ENCODE data around the gene ERVW-1.
"Not testable (repeated sequence)": the region's sequence is repeated elsewhere in the genome, so short reads cannot be mapped to it uniquely, and the experiment has no call there.

Gene ERVW-1, protein sequence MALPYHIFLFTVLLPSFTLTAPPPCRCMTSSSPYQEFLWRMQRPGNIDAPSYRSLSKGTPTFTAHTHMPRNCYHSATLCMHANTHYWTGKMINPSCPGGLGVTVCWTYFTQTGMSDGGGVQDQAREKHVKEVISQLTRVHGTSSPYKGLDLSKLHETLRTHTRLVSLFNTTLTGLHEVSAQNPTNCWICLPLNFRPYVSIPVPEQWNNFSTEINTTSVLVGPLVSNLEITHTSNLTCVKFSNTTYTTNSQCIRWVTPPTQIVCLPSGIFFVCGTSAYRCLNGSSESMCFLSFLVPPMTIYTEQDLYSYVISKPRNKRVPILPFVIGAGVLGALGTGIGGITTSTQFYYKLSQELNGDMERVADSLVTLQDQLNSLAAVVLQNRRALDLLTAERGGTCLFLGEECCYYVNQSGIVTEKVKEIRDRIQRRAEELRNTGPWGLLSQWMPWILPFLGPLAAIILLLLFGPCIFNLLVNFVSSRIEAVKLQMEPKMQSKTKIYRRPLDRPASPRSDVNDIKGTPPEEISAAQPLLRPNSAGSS

DNA sequence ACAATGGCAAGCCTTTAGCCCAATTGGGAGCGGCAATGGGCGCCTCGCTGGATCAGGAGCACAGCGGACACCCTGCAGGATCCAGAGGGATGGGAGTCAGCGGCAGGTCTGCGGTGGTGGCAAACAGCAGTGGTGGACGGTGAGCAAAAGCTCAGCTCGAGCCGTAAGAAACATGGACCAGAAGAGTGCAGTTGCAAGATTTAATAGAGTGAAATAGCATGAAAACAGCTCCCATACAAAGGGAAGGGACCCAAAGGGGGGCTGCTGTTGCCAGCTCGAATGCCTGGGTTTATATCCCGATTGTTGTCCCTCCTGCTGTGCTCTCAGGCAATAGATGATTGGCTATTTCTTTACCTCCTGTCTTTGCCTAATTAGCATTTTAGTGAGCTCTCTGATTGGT, at the start of gene ERVW-1:
ERVW-1 (minus strand) TSS at position 266 of the 400 bp plus-strand sequence. CDS start 7,565 bp downstream, outside the sequence.
- not testable (repeated sequence) for DNase-seq (ENCODE audit: low read depth)

DNA sequence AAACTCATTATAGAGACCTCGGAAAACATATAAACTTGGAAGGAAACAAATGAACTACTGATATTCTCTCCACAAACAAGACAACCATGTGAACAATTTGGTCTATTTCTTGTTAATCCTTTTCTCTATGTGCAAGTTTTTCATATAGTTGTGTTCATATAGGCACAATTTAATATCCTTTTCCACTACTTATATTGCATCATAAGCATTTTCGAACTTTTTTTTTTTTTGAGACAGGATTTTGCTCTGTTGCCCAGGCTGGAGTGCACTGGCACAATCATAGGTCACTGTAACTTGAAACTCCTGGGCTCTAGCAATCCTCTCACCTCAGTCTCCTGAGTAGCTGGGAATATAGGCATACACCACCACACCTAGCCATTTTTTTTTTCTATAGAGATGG, 45.4 kb upstream of the ERVW-1 start:
- no peak for DNase-seq (ENCODE audit: low read depth)

DNA sequence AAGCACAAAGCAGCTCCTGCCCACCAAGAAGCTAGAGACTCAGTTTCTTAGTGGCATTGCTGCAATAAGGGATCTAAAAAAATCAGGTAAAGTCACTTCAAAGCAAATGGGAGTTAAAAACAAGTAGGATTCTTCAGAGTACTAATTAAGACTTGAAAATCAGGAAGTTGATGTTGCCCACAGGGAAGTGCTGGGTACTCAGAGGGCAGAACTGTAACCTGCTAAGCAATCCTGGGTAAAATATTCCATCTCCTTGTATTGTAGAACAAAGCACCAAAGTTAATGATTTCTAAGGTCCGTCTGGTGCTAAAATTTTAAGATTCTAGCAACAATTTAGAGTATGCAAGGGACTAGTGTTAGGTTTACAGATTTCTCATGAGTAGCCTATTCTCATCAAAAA, 42.3 kb upstream of the ERVW-1 start:
- DNase-seq (ENCODE audit: low read depth), result no peak

DNA sequence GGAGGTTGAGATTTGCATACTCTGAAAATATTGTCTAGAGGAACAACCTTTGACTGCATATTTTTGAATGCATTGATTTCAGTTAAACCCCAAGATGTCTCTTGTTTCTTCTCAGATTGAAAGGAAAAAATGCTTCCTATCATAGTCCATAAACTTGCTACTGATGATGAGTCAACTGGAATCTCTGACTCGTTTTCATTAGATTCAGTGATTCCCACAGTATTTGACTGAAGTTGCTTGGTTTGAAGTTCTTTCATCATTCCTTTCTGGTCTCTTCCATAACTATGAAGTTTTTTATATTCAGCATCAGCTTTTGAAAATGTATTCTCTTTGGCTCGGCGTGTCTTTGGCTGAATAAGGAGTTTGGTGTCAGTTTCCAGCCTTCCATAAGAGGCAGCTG, 39.9 kb upstream of the ERVW-1 start:
- no peak for DNase-seq (ENCODE audit: low read depth)

DNA sequence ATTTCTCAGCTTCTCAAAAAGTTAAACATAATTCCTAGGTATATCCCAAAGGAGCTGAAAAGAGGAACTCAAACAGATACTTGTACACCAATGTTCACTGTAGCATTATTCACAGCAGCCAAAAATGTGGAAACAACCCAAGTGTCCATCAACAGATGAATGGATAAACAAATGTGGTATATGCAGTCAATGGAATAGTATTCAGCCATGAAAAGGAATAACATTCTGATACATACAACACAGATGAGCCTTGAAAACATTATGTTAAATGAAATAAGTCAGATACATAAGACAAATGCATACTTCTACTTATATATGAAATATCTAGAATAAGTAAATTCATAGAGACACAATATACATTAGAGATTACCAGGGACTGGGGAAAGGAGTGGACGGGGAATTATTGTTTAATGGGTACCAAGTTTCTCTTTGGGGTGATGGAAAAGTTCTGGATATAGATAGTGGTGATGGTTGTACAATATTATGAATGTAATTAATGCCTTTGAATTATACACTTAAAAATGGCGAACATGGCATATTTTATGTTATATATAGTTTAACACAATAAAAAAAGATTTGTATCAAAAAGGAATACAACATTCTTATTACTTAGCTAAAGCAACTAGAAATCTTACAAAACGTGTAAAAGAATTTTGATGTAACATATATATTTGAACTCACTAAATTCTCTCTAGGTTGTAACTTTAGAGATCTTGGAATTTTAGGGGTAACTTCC, 35.6 kb upstream of the ERVW-1 start:
- DNase-seq (ENCODE audit: low read depth), result no peak

DNA sequence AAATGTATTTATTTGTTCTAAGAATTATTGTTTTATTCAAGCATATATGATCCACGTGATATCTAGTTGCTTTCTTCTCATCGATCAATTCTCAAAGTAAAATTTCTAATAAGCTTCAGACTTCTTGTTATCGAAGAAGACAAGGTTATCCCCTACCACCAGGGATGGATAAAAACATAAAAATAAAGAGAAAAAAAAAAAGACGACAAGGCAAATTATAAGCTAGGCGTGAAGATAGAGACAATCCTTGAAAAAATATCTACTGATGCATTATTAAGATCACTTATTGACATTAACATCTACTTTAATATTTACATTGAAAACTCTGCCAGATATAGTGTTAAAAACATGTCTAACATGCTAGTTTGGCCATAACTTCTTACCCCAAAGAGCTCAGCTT, 31.2 kb upstream of the ERVW-1 start:
- DNase-seq (ENCODE audit: low read depth), result no peak

DNA sequence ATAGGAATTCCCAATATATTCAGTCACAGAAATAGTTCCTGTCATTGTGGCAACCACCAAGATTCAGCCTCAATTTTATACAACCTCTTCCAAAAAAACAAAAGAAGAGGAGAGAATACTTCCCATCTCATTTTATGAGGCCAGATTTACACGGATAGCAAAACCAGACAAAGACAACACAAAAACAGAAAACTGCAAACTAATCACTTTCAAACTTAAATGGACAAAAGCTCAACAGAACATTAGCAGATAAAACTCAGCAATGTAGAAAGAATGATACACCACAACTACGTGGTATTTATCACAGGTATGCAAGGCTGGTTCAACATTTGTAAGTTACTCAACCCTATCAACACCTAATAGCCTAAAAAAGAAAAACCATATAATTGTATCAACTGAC, 28.6 kb upstream of the ERVW-1 start:
- DNase-seq (ENCODE audit: low read depth), result no peak

DNA sequence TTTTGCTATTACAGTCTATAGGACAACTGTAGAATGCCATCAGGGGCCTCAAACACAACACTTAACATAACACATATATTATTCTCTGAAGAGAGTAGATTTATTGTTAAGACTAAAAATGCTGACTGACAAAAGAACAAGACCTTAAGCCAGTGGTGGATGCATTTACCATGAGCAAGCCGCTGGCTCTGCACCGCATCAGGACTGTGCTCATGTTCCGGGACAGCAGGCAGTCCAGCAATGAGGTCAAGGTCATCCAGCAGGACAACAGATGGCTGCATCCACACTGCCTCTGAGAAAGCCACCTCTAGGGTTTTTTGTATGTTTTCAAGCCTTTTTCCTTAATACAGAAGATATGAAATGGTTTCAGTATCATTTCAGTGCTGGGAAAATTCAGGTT, 26.8 kb upstream of the ERVW-1 start:
- no peak for DNase-seq (ENCODE audit: low read depth)

DNA sequence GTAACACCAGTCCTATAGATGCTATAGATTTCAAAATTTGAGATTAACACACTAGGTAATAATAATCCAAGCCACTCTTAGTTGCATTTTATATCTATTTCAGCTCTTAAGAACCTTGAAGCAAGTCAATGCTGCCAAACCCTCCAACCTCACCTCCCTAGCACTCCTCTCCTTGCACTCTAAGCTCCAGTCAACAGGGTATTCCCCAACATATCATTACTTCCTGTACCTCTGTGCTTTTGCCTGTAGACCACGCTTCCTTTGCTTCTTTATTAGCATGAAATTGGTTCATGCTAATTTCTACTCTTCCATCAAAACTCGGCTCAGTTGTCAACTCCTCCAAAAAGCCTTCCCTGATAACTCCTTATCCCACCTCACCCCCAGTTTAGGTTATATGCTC, 26.0 kb upstream of the ERVW-1 start:
- DNase-seq (ENCODE audit: low read depth), result no peak

DNA sequence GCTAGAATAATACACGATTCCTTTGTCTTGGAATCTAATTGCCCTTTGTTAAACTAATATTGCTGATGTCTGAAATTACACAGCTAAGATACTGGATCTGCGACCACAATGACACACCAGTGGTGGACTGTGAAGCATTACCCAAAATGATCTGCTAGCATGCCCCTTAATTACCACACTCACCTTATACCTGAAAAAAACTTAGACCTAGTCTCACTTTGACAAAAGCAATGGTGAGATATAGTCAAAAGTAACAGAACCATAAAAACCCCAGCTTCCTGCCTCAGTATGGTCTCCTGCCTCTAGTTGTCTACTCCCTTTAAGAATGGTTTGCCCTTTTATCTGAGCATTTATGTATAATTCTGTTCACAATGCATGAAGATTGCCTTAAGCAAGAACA, 20.8 kb upstream of the ERVW-1 start:
- DNase-seq (ENCODE audit: low read depth), result no peak

DNA sequence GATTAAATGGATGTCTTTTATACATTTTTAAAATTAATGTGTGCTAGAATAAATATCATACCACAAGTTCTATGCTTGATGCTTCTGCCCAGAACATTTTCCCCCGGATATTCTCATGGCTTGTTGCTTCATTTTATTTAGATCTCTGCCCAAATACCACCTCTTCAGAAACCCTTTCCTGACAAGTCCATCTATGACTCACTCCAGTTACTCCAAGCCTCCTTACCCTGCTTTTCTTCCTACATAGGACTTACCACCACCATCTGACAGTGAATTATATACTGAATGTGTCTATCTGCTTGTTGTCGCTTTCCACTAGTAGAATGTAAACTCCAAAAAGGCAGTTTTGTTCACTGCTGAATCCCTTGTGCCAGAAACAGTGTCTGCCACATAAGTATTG, 19.1 kb upstream of the ERVW-1 start:
- DNase-seq (ENCODE audit: low read depth), result no peak

DNA sequence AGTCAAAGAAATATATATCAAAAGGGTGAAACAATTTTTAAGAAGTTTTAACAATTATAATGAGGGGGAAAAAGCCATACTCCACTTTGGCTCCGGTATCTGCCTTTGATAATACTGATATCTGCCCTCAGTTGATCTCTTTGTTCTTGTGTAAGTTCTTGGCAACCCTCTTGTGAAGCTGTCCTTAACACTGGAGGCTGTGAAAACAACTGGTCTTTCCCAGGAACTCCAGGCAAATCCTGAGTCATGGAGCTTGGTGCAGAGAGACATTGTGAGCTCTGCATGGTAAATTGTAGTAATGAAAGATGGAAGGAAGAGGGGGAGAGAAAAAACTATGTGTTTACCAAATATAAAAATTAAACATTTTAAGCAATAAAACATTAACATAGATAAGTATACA, 11.9 kb upstream of the ERVW-1 start:
- DNase-seq (ENCODE audit: low read depth), result no peak

DNA sequence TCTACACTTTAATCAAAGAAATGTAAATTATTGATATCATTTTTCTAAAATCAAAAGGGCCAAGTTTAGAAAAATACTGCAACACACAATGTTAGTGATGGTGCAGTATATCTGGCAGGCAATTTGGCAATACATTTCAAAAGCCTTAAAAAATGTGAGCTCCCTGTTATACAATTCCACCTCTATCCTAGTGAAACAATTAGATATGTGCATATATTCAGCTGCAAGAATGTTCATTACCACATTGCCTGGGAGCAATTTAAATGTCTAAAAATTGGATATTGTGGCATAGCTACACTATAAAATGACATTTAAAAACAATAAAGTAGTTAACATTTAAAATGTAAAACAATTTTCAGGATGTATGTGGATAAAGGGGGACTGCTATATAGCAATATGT, 10.1 kb upstream of the ERVW-1 start:
- DNase-seq (ENCODE audit: low read depth), result no peak

DNA sequence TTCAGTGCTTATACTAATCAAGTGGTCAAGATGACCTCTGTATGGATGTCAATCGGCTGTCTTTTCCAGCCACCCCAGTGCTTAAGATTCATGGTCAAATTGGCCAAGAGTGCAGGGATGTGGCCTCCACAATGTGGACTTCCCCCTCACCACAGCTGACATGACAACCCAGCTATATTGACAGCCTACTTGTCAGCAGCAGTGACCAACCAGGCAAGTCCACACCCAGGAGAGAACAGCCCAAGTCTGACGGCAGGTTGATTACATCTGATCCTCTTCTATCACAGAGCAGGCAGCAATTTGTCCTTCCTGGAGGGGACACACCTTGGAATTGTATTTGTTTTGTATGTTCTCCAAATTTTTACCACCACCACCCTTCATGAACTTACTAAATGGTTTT, 8.2 kb upstream of the ERVW-1 start:
- DNase-seq (ENCODE audit: low read depth), result no peak

DNA sequence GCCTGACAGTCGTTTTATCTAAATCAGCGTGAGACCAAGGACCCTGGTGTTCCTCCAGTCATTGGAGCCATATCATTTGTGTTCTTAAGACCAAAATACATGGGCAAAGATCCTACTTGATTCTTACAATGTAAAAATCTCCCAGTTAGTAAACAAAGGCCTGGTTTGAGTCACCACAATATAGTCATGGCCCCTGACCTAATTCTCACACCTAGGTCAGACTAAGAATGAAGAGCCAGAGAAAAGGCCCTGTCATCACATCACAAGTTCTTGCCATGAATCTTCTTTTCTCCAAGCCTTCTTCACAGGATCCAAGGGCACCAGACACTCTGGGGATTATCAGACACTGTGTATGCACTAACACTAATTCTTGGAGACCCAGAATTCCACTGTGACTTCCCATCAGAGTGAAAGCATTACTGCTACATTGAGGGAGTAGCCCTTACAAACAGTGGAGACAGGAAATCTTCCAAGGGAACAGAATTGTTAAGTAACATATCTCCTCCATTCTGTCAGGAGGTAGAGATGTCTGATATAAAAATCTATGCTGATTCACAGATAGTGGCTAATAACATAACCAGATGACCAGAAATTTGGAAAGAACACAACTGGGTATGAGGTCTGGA, 7.6 kb upstream of the ERVW-1 start:
- DNase-seq (ENCODE audit: low read depth), result no peak

DNA sequence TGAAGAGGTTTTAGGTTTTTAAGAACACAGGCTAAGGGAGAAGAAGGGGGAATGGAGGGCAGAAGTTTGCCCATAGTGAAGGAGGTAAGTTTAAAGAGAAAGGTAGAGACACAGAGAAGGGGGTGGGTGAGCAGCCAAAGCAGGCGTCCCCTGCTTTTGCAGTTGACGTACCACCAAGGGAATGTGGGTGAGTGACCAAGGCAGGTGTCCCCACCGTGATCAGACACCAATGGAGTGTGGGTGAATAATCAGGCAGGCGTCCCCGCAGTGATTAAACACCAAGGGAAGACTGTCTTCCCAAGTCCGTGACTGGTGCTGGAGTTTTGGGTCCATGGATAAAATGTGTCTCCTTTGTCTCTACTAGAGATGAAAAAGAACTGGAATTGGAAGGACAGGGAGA, 6.5 kb upstream of the ERVW-1 start:
- DNase-seq (ENCODE audit: low read depth), result not testable (repeated sequence)

DNA sequence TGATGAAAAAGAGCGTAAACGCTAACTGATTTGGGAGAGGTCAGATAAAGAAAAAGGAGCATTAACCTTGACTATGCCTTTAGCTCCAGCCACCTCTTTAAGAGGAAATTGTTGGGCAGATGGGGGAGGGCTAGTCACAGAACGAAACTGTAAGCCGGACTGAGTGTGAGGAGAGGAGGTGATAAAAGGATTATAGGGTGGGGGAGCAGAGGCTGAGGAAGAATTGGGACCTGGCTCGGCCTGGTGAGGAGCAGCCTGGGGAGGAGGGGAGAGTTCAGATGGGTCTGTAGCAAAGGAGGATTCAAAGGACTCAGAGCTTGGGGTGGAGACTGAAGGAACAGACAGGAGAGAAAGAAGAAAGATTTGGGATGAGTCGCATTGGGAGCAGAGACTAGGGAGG, 5.9 kb upstream of the ERVW-1 start:
- not testable (repeated sequence) for DNase-seq (ENCODE audit: low read depth)

DNA sequence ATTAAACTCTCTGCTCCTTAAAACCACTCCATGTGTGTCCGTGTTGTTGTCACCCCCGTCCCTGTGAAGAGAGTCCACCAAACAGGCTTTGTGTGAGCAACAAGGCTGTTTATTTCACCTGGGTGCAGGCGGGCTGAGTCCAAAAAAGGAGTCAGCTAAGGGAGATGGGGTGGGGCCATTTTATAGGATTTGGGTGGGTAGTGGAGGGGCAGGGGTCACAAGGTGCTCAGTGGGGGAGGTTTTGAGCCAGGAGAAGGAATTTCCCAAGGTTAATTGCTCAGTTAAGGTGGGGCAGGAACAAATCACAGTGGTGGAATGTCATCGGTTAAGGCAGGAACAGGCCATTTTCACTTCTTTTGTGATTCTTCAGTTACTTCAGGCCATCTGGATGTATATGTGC, 1.4 kb upstream of the ERVW-1 start:
- not testable (repeated sequence) for DNase-seq (ENCODE audit: low read depth)

DNA sequence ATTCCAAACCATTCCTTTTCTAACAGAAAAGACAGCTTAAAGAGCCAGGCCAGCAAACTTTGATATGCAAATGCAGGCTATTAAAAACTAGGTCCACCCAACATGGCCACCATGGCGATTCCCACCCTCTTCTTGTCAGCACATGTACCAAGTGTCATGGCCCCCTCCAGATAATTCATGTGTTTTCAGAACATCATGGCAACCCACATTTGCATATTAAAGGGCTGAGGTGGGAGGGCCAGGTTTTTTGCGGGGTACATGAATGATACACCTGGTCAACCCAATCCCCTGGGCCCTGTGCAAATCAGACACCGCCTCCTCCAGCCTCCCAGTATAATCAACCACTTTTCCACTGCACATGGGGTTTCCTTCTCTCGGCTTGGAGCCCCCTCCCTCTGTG, 965 bp upstream of the ERVW-1 start:
- no peak for DNase-seq (ENCODE audit: low read depth)

DNA sequence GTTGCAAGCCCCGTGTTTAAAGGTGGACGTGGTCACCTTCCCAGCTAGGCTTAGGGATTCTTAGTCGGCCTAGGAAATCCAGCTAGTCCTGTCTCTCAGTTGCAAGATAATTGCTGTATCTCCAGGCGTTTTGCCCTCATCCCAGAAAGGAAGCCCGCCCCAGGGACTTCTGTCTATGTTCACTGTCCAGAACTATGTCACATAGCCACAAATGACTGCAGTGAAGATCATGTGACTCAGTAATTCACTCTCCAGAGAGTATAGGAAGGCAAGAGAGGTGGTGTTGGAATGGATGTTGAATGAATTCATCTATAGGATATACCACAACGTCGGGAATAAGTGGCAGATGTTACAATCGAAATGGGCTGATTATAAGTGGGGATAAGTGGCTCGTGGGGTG, 349 bp upstream of the ERVW-1 start:
- no peak for DNase-seq (ENCODE audit: low read depth)

DNA sequence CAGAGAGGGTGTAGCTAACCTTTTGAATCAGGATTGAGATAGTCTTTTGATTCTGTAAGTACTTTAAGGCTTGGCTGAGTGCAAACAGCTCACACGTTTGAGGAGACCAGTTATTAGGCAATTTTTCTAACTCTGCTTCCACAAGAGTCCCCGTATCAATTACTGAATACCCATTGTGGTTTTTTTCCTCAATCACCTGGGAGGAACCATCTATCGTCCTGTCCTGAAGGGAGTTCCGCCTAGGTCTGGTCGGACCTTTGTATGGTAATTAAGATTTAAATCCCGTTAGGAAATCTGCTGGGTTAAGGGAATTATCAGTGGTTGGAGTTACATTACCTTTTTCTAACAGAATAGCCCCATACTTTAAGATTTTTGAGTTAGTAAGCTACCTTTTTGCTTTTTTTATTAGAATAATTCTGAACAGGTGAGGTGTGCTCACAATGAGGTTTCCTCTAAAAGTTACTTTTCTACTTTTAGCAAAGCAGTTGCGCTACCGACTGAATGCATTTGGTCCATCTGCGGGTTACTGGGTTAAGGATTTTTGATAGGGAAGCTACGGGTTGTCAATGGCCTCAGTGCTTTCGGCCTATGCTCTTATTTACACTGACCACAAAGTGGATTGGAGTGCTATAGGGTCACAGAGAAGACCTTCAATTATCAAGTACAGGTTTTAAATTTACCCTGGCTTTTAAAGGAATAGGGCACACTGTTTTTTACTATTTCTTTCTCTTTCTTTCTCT, 1.7 kb downstream of the ERVW-1 start:
- DNase-seq (ENCODE audit: low read depth), result not testable (repeated sequence)

DNA sequence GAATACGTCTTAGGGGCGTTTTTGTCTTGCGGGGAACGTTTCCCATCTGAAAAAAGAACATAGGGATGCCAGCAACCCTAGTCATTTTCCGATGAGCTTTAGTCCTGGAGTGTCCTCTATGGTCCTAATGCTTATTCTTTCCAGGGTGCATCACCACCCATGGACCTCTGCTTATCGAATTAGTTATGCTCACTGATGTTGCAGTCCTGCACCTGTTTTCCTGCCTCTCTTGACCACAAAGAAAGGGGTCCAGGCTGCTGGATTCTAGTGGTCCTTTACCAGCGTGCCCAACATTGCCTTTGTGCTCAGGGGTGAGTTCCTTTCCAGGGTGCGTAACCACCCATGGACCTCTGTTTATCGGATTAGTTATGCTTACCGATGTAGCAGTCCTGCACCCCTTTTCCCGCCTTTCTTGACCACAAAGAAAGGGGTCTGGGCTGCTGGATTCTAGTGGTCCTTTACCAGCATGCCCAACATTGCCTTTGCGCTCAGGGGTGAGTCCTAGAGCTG, 2.4 kb downstream of the ERVW-1 start:
- not testable (repeated sequence) for DNase-seq (ENCODE audit: low read depth)

Measured in activated T-helper 9 cell treated with anti-CD3 and anti-CD28 coated beads, Interleukin-2, amount 50 U/mL, for 16 hours (primary cell).